ENCODE measurements around the gene LRRC28. TPM values are rescaled to one million over a fixed set of nuclear protein-coding genes. Genes with fewer than 3 reads are reported as not detected.

Gene LRRC28
- total RNA-seq, 1 experiment from 2014 or later = 28.4 TPM

- Histone ChIP-seq H3K4me3 (ENCODE audit: low read depth, low read length, poor library complexity, severe bottlenecking) (no peak overlapping the region), H3K27ac (ENCODE audit: low read depth, low read length, poor library complexity, severe bottlenecking) (no peak overlapping the region), H3K4me1 (ENCODE audit: insufficient read depth, low read length, poor library complexity, severe bottlenecking) (peaks cover 12% of the 10 kb centered on the region), H3K36me3 (ENCODE audit: insufficient read depth, low read length, poor library complexity, severe bottlenecking) (no peaks in the 10 kb centered on the region), H3K9me3 (ENCODE audit: low read depth, low read length, poor library complexity, severe bottlenecking) (no peaks in the 10 kb centered on the region), H3K27me3 (replicated peaks; ENCODE audit: insufficient read depth, low read depth, low read length, poor library complexity) (no peaks in the 10 kb centered on the region)
- no peak for TF ChIP-seq CTCF (conservative IDR thresholded peaks at IDR 0.05; ENCODE audit: low read depth, low read length)
- no peak for TF ChIP-seq EZH2 (IDR thresholded peaks at IDR 0.05; ENCODE audit: borderline replicate concordance, low read depth, low read length, poor library complexity, severe bottlenecking)
- ChIA-PET POLR2A (ENCODE audit: low non-redundant PET) (interaction anchor here (0.6 kb wide), 1 partner anchor 126 kb away, joined by 3 read pairs; no protein-coding TSS in a partner anchor), CTCF (no interaction called here)
- no TSS peak for BruUV-seq (replicated peaks)
- intact Hi-C loops (cut with micrococcal nuclease; ENCODE audit: unreplicated experiment) = no loop called here
- no peak for DNase-seq (ENCODE audit: low spot score)
Observed at GRCh38 chr15:99432271-99433025, 181.2 kb downstream of the LRRC28 start.

GRCh38 chr15:99433026-99433756 is 181.9 kb downstream of the LRRC28 start:
- BruUV-seq (replicated peaks) = no TSS peak
- intact Hi-C loops (cut with micrococcal nuclease; ENCODE audit: unreplicated experiment) = no loop called here
- ChIA-PET CTCF (no interaction called here), POLR2A (ENCODE audit: low non-redundant PET) (interaction anchor here (0.6 kb wide), 1 partner anchor 127 kb away, joined by 3 read pairs; no protein-coding TSS in a partner anchor)
- no peak for DNase-seq (ENCODE audit: low spot score)
- Histone ChIP-seq H3K9me3 (ENCODE audit: low read depth, low read length, poor library complexity, severe bottlenecking) (no peaks in the 10 kb centered on the region), H3K36me3 (ENCODE audit: insufficient read depth, low read length, poor library complexity, severe bottlenecking) (no peaks in the 10 kb centered on the region), H3K27me3 (replicated peaks; ENCODE audit: insufficient read depth, low read depth, low read length, poor library complexity) (no peaks in the 10 kb centered on the region), H3K4me3 (ENCODE audit: low read depth, low read length, poor library complexity, severe bottlenecking) (no peak overlapping the region), H3K27ac (ENCODE audit: low read depth, low read length, poor library complexity, severe bottlenecking) (no peak overlapping the region), H3K4me1 (ENCODE audit: insufficient read depth, low read length, poor library complexity, severe bottlenecking) (peaks cover 12% of the 10 kb centered on the region)
- no peak for TF ChIP-seq CTCF (conservative IDR thresholded peaks at IDR 0.05; ENCODE audit: low read depth, low read length)

GRCh38 chr15:99433757-99434450 is 182.6 kb downstream of the LRRC28 start:
- BruUV-seq (replicated peaks) = no TSS peak
- H3K36me3 ChIP-seq (ENCODE audit: insufficient read depth, low read length, poor library complexity, severe bottlenecking) = no peaks in the 10 kb centered on the region
- H3K27ac ChIP-seq (ENCODE audit: low read depth, low read length, poor library complexity, severe bottlenecking) = no peak overlapping the region
- intact Hi-C loops (cut with micrococcal nuclease; ENCODE audit: unreplicated experiment) = no loop called here
- H3K4me1 ChIP-seq (ENCODE audit: insufficient read depth, low read length, poor library complexity, severe bottlenecking) = peaks cover 12% of the 10 kb centered on the region
- H3K9me3 ChIP-seq (ENCODE audit: low read depth, low read length, poor library complexity, severe bottlenecking) = no peaks in the 10 kb centered on the region
- no peak for DNase-seq (ENCODE audit: low spot score)
- no peak overlapping the region for H3K4me3 ChIP-seq (ENCODE audit: low read depth, low read length, poor library complexity, severe bottlenecking)
- ChIA-PET POLR2A (ENCODE audit: low non-redundant PET) (no interaction called here), CTCF (no interaction called here)
- H3K27me3 ChIP-seq (replicated peaks; ENCODE audit: insufficient read depth, low read depth, low read length, poor library complexity) = no peaks in the 10 kb centered on the region
- TF ChIP-seq EZH2 (IDR thresholded peaks at IDR 0.05; ENCODE audit: borderline replicate concordance, low read depth, low read length, poor library complexity, severe bottlenecking) (no peak), CTCF (conservative IDR thresholded peaks at IDR 0.05; ENCODE audit: low read depth, low read length) (no peak)
